ENCODE data around the gene NDUFA7. TPM values are rescaled to one million over a fixed set of nuclear protein-coding genes. Genes with fewer than 3 reads are reported as not detected.
"Not testable (repeated sequence)": the region's sequence is repeated elsewhere in the genome, so short reads cannot be mapped to it uniquely, and the experiment has no call there.

Gene NDUFA7
- total RNA-seq, 1 donor from 2014 or later: 134 TPM

- Histone ChIP-seq H3K4me3 (no peak overlapping the region), H3K27me3 (ENCODE audit: low read depth) (no peaks in the 10 kb centered on the region), H3K36me3 (no peaks in the 10 kb centered on the region), H3K27ac (replicated peaks) (no peak overlapping the region), H3K9me3 (replicated peaks) (peaks cover 8% of the 10 kb centered on the region), H3K4me1 (peaks cover 42% of the 10 kb centered on the region)
- TF ChIP-seq, protein P1, sequence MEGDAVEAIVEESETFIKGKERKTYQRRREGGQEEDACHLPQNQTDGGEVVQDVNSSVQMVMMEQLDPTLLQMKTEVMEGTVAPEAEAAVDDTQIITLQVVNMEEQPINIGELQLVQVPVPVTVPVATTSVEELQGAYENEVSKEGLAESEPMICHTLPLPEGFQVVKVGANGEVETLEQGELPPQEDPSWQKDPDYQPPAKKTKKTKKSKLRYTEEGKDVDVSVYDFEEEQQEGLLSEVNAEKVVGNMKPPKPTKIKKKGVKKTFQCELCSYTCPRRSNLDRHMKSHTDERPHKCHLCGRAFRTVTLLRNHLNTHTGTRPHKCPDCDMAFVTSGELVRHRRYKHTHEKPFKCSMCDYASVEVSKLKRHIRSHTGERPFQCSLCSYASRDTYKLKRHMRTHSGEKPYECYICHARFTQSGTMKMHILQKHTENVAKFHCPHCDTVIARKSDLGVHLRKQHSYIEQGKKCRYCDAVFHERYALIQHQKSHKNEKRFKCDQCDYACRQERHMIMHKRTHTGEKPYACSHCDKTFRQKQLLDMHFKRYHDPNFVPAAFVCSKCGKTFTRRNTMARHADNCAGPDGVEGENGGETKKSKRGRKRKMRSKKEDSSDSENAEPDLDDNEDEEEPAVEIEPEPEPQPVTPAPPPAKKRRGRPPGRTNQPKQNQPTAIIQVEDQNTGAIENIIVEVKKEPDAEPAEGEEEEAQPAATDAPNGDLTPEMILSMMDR (IDR thresholded peaks at IDR 0.05; ENCODE audit: borderline replicate concordance): no peak
- intact Hi-C loops (cut with micrococcal nuclease): loop anchor here (5.0 kb wide), 1 partner anchor 40 kb away; no protein-coding TSS in a partner anchor
- DNase-seq: no peak
These were observed 35.9 kb upstream of the NDUFA7 start for GRCh38 chr19:8357007-8357521.

DNA sequence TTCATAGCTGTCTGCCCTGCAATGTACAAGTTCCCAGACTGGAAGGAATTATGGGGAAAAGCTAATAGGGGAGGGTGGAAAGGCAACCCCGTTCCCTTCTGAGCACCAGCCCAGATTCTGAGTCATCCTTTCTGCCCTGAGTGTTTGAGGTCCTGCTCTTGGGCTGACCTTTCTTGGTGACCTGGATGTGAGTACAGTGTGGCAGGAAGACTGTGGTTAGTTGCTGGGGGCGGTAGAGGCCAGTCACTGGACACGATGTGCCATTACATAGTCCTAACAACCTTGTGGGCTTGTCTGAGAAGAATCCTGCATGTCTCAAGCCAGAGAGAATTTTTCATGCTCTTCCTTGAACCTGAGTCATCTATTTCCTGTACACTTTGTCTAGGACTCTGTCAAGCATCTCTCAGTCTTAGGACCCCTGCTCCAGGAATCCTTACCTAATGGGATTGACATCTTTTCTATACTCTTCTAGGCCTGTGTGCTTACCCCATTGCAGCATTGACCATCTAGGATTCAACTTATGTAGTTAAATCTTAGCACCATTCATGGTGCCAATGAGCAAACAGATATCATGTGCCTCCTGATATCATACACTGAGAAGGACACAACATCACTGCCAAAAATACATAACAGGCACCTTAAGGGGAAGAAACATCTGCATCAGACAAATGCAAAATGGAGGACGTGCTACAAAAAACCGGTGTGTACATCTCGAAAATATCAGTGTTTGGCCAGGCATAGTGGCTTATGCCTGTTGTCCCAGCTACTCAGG, 34.6 kb upstream of the NDUFA7 start:
- intact Hi-C loops (cut with micrococcal nuclease): loop anchor here (5.0 kb wide), 1 partner anchor 41 kb away; no protein-coding TSS in a partner anchor
- no peaks in the 10 kb centered on the region for H3K36me3 ChIP-seq
- no peak overlapping the region for H3K4me3 ChIP-seq
- TF ChIP-seq, protein P1 (IDR thresholded peaks at IDR 0.05; ENCODE audit: borderline replicate concordance): no peak
- no peaks in the 10 kb centered on the region for H3K27me3 ChIP-seq (ENCODE audit: low read depth)
- peaks cover 8% of the 10 kb centered on the region for H3K9me3 ChIP-seq (replicated peaks)
- peaks cover 32% of the 10 kb centered on the region for H3K4me1 ChIP-seq
- no peak overlapping the region for H3K27ac ChIP-seq (replicated peaks)
- DNase-seq: no peak

DNA sequence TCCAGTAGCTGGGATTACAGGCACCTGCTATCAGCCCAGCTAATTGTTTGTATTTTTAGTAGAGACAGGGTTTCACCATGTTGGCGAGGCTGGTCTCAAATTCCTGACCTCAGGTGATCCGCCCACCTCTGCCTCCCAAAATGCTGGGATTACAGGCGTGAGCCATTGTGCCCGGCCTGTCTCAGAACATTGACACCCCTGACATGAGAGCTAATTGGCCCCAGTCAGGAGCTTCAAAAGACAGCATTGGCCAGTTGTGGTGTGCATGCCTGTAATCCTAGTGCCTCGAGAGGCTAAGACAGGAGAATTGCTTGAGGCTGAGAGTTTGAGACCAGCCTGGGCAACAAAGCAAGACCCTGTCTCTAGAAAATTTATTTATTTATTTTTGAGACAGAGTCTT, 31.7 kb upstream of the NDUFA7 start:
- DNase-seq; H3K27me3 ChIP-seq (ENCODE audit: low read depth); H3K36me3 ChIP-seq; intact Hi-C loops (cut with micrococcal nuclease); H3K27ac ChIP-seq (replicated peaks); H3K9me3 ChIP-seq (replicated peaks): not testable (repeated sequence)
- Histone ChIP-seq H3K4me1 (peaks cover 46% of the 10 kb centered on the region), H3K4me3 (peak overlapping the region; percentile 36)

GRCh38 chr19:8352134-8352827, 31.1 kb upstream of the NDUFA7 start:
- intact Hi-C loops (cut with micrococcal nuclease): no loop called here
- H3K27me3 ChIP-seq (ENCODE audit: low read depth): no peaks in the 10 kb centered on the region
- peak overlapping the region; percentile 36 for H3K4me3 ChIP-seq
- H3K36me3 ChIP-seq: no peaks in the 10 kb centered on the region
- peaks cover 8% of the 10 kb centered on the region for H3K9me3 ChIP-seq (replicated peaks)
- DNase-seq: no peak
- H3K4me1 ChIP-seq: peaks cover 48% of the 10 kb centered on the region
- TF ChIP-seq, protein P1 (IDR thresholded peaks at IDR 0.05; ENCODE audit: borderline replicate concordance): no peak
- peak overlapping the region; percentile 36 for H3K27ac ChIP-seq (replicated peaks)

DNA sequence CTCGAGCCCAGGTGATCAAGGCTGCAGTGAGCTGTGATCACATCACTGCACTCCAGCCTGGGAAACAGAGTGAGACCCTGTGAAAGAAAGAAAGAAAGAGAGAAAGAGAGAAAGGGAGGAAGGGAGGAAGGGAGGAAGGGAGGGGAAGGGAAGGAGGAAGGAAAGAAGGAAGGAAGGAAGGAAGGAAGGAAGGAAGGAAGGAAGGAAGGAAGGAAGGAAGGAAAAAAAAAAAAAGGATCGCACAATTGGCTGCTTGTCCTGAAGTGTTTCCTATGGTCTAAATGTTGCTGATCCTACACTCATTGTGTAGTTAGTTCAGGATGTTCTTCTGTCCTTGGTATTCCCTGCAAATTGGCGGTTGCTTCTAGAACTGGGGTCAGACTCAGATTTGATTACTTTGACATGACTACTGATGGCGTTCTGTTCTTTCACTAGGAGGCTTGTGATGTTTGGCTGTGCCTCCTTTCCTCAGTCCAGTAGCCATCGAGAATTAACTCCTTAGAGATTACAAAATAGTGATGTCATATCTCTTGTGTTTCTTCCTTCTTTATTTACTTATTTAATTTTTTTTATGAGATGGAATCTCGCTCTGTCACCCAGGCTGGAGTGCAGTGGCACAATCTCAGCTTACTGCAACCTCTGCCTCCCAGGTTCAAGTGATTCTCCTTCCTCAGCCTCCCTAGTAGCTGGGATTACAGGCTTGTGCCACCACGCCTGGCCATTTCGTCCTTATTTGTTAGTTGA, 28.6 kb upstream of the NDUFA7 start:
- H3K4me1 ChIP-seq: peaks cover 42% of the 10 kb centered on the region
- peak overlapping the region; percentile 55 for H3K27ac ChIP-seq (replicated peaks)
- DNase-seq; H3K27me3 ChIP-seq (ENCODE audit: low read depth); H3K4me3 ChIP-seq; intact Hi-C loops (cut with micrococcal nuclease); H3K36me3 ChIP-seq; H3K9me3 ChIP-seq (replicated peaks): not testable (repeated sequence)

DNA sequence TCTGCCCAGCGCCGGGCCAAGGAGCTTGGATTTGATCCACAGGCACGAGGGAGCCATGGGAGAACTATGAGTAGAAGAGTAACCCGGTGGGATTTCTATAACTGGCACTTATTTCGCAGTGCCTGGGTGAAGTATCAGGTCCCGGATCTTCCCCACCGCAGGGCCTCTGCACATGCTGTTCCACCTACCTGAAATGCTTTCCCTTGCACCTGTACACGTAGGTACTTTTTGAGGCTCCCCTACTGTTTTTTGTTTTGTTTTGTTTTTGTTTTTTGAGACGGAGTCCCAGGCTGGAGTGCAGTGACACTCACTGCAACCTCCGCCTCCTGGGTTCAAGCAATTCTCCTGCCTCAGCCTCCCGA, 22.3 kb upstream of the NDUFA7 start:
- Histone ChIP-seq H3K27ac (replicated peaks) (peak overlapping the region; percentile 96), H3K27me3 (ENCODE audit: low read depth) (no peaks in the 10 kb centered on the region), H3K36me3 (no peaks in the 10 kb centered on the region), H3K4me1 (peaks cover 56% of the 10 kb centered on the region), H3K9me3 (replicated peaks) (no peaks in the 10 kb centered on the region), H3K4me3 (peak overlapping the region; percentile 77)
- intact Hi-C loops (cut with micrococcal nuclease): no loop called here
- no peak for DNase-seq
- TF ChIP-seq, protein P1 (IDR thresholded peaks at IDR 0.05; ENCODE audit: borderline replicate concordance): no peak

All from left ventricle myocardium inferior (tissue), 1 donor.